Stimulated activated CD4-positive, alpha-beta T cell treated with anti-CD3 and anti-CD28 coated beads, Interleukin-1b, Interleukin-23, amount 100 ng/mL, for 1 hour (primary cell): ENCODE data around the gene GARIN5A.
"Not testable (repeated sequence)": the region's sequence is repeated elsewhere in the genome, so short reads cannot be mapped to it uniquely, and the experiment has no call there.

Source experiments
- DNase-seq, 2 donors: peaks; one replicate each; pipeline ENCODE4 v3.0.0-alpha.2; 2020; ENCODE audit warnings: low read depth in 2 of 2

Gene GARIN5A

DNA sequence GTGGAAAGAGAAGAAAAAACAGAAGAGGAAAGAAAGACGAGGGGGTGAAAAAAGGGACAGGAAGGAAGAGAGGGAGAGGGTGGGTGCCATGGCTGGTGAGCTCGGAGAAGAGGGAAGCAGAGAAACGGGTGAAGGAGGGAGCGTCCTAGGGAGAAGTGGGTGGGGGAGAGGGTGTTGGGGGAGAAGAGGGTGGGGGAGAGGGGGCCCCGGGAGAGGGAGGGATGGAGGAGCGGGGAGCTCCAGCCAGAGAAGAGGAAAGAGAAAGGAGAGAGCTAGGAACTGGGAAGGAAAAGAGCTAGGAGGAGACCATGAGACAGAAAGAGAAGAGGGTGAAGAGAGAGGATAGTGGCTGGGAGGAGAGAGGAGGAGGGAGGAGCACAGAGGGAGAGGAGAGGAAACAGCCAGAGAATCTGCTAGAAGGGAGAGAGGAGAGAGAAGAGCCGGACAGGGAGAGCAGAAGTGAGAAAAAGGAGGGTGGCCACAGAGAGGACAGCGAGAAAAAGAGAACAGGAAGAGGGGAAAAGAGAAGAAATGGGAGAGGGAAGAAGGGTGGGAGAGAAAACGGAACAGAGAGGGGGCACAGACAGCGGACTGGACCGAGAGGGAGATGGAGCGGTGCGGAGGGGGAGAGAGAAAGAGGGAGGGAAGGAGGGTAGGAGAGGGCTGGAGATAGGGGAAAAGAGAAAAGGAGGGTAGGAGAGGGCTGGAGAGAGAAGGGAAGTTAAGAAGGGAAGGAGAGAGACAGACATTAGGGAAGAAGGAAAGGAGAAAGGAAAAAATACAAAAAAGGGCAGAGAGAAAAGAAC lies 11.9 kb upstream of the GARIN5A start:
- no peak for DNase-seq

- DNase-seq, result peak in 1 of 2 donors; percentile 30
These were observed 10.3 kb upstream of the GARIN5A start for GRCh38 chr19:50486823-50487515.

DNA sequence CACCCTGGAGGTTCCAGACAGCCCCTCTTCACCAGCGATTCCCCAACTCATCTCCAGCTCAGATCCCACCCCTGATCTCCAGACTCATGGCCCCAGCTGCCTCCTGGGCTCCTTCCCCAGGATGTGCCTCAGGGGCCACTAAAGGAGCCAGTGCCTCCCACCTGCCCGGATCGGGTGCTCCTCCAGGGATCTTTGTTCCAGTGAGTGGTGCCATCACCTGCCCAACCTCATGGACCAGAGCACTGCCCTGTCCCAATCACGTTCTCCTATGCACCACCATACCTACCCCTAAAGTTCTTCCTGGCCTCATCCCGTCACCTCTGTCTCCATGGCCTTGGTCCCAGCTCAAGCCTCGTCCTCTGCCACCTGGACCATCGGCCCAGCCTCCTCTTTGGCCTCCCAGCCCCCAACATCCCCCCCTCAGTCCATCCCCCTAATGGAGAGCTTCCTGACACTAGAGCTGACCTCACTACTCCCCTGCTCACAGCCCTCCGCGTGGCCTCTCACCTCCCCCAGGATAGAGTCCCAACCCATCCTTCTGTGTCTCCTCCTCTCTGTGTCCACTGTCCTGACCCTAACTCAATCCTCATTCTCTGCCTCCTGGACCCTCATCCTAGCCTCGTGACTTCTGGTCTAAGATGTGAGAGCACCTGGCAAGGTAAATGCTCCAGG lies 8.8 kb upstream of the GARIN5A start:
- DNase-seq, result no peak

- no peak for DNase-seq
These were observed 6.3 kb upstream of the GARIN5A start for GRCh38 chr19:50482916-50483315.

DNA sequence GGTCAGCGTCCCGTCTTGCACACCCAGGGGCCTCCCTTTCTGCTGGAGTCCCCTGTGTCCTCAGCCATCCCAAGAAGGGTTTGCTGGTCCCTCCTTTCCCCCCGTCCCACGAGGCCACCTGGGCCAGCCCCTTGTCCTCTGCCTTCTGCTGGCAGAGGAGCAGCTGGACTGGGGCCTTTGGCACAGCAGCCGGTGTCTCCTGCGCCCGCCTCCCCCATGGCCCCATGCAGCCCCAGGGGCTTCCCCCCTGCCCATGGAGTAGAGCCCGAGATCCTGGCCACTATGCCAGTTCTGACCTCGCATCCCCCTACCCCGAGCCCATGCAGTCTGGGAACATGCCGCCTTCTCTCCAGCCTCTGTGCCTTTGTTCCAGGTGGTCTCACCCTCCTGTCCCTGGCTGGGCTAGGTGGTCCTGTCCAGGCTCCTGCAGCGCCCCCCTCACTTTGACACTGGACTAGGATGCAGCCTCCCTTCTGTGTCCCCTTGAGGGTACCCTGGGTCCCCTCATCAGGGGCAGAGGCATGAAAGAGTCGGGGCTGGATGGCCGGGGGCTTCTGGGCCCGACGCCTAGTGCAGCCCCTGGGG lies 5.7 kb upstream of the GARIN5A start:
- DNase-seq, result no peak

DNA sequence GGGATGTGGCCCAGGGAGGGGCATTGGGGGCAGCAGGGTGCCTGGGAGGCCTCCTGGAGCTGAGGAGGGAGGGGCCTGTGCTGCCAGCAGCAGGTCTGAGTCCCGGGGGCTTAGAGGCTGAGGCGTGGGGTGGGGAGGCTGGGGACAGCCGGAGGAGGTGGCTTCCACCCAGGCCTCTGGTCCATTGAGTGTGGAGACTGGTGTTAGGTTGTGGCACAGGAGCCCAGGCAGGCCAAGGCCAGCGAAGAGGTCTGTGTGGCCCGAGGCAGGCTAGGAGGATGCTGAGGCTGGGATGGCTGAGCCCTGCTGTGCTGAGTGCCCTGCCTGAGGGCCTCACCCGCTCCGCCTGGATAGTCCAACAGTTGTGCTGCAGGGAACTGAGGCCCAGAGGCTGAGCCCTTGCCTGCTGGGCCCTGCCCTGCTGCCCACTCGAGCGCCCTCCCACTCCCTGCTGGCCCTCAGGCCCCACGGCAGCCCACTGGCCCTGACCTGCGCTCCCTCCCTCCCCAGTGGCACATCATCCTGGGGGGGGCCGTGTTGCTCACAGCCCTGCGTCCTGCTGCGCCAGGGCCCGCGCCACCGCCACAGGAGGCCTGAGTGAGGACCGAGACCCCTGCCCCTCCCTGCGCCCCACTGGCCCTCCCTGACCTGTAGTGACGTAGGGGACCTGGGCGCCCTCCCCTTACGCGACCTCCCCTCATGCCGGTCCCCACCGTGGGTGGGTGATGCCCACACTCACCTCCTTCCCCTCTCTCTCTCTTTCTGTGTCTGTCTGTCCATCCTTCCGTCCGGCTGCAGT lies 4.9 kb upstream of the GARIN5A start:
- DNase-seq, result no peak

DNA sequence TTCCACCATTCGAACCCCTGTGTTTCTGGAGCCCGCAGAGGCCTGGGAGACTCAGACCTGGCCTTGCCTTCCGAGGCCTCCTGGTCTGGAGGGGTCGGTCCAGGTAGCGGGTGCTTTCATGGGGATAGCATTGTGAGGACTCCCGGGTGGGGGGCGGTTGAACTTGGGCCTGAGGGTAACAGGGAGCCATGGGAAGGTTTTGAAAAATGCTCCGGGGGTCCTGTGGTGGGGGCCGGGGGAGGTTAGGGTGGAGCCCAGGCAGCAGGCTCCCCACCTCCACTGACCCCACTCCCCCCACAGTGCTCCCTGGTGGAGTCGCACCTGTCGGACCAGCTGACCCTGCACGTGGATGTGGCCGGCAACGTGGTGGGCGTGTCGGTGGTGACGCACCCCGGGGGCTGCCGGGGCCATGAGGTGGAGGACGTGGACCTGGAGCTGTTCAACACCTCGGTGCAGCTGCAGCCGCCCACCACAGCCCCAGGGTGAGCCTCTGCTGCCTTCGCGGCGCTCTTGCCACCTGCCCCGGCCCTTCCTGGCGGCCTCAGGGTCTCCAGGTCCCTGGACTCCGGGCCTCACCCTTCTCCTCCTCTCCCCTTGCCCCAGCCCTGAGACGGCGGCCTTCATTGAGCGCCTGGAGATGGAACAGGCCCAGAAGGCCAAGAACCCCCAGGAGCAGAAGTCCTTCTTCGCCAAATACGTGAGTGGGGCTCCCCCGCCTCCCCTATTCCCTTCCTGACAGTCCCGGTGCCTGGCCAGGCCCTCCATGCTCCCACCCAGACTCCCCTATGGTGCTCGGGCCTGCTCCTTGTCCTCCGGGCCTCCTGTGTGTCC lies 3.8 kb upstream of the GARIN5A start:
- no peak for DNase-seq

DNA sequence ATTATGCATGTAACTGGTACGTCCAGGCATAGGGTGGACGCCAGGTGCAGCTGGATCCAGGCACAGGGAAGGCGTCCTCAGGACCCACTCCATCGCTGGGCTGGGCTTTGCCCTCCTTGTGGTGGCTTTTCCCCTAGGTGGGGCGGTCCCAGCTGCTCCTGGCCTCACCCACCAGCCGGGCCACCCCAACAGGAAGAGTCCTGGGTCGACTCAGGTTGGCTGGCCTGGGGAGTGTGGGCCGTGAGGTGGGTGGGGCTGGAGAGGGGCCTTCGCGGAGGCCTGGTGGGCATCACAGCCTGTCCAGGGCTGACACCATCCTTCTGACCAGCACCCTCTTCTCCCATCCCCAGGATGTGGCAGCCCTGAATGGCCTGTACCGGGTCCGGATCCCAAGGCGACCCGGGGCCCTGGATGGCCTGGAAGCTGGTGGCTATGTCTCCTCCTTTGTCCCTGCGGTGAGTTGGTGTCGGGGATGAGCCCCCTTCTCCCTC lies 3.2 kb upstream of the GARIN5A start:
- DNase-seq, result no peak

- no peak for DNase-seq
These were observed 2.5 kb upstream of the GARIN5A start for GRCh38 chr19:50478901-50479715.

- no peak for DNase-seq
These were observed 1.3 kb upstream of the GARIN5A start for GRCh38 chr19:50477751-50478515.

DNA sequence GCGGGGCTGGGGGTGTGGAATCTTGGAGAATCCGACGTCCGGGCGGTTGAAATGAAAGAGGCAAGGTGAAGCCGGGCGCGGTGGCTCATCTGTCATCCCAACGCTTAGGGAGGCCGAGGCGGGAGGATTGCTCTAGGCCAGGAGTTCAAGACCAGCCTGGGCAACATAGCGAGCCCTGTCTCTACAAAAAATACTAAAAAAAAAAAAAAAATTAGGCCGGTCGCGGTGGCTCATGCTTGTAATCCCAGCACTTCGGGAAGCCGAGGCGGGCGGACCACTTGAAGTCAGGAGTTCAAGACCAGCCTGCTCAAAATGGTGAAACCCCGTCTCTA lies 225 bp upstream of the GARIN5A start:
- no peak for DNase-seq

DNA sequence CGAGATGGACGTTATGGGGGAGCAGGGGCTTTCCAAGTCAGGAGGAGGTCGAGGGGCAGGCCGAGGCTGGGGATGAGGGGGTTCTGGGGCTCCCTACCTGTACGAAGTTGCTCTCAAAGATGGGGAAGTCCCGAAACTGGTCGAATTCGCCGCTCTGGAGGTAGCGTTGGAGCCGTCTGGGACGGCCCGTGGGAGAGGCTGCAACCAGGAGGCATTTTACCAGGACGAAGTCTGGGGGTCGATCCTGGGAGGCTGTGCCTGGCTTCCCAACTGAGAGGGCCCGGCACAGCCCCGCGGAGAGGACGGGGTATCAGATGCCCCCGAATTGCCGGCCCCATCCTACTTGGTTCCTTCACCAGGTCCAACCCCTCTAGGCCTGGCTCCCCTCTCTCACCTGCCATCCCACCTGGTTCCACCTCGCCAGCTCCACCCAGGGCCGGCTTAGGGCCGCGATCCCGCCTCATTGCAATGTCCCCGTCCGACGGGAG lies 868 bp downstream of the GARIN5A start:
- DNase-seq, result no peak

DNA sequence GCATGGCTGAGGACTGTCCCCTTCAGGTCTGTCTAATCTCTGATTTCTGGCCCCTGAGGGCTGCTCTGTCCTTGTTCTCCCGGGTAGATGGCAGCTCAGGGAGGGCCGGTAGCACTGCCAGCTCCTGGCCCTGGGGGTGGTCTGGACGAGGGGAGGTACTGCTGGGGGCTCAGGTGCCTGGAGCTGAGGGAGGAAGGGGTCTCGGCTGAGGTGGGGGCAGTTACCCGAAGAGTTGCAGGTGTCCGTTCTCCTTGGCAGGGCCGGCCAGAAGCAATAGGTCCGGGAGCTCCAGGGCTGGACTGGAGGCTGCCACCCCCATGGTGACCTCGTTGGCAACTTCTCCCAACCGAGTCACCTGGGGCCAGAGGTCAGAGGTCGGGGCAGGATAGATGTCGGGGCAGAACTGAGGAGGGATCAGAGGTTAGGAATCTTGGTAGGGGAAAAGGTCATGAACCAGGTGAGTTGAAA lies 1.5 kb downstream of the GARIN5A start:
- no peak for DNase-seq

DNA sequence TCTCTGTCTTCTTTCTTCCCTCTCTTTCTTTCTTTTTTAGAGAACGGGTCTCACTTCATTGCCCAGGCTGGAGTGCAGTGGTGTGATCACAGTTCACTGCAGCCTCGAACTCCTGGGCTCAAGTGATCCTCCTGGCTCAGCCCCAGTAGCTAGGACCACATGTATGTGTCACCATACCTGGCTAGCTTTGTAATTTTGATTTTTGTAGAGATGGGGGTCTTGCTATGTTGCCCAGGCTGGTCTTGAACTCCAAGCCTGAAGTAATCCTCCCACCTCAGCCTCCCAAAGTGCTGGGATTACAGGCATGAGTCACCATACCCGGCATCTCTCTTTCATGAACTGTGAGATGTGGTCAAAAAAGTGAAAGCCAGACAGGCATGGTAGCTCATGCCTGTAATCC lies 3.3 kb downstream of the GARIN5A start:
- DNase-seq, result not testable (repeated sequence)

DNA sequence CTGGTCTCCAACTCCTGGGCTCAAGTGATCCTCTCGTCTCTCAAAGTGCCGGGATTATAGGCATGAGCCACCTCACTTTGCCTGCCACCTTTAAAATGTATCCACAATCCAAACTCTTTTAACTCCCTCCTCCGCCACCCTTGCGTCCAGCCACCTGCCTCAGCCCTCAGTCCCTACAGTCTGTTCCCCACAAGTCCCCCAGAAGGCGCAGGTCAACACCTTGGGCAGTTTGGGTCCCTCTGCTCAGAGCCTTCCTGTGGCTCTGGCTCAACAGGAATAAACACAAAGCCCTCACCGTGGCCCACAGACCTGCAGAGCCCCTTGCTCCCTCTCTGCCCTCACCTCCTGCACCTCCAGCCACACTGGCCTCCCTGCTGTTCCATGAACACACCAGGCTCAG lies 7.8 kb downstream of the GARIN5A start:
- DNase-seq, result no peak

DNA sequence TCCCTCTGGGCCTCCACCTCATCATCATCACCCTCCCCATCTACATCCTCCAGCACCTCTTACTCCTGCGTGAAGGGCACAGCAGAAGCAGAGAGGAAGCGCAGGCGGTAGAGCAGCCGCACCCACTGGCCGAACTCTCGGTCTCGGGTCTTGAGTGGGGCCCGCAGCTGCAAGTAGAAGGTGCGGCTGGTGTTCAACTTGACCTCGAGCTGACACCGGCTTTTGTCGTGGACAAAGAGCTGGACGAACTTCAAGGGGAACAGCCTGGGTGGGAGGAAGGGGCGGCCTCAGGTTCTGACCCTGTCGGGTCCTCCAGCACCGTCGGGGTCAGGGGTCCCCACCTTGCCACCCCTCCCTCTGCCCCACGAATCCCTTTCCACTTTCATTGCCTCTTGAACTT lies 9.1 kb downstream of the GARIN5A start:
- no peak for DNase-seq

DNA sequence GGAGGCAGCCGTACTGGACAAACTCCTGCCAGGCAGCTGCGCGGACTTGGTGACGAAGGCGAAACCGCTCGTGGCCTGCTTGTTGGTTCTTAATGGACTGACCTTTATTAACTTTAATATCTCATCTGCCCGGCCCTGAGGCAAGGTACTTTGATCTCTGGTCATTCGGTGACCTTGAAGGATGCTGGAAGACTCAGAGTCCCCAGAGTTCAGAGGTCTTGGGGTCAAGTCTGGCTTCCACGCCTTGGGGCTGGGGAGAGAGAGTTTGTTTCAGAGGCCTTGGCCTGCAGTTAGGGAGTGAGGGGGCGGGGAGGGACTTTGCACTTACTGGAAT lies 10.0 kb downstream of the GARIN5A start:
- DNase-seq, result no peak

GRCh38 chr19:50465986-50466705 lies 10.5 kb downstream of the GARIN5A start:
- DNase-seq, result no peak
